Breast epithelium (tissue), 4 donors: Measurements from ENCODE around the gene SYNGR1. TPM values are rescaled to one million over a fixed set of nuclear protein-coding genes. Genes with fewer than 3 reads are reported as not detected.
A peak's percentile ranks its signal among the peaks of the same experiment; 100 is the strongest.

ENCODE experiments used
- DNase-seq, 2 donors: peaks; one replicate each; pipeline ENCODE4 v3.0.0-alpha.2; 2019; ENCODE audit warnings: low spot score in 2 of 2
- H3K27ac ChIP-seq, 2 donors: fragments of 200-600 bp; sonication (generic) in 1 of 2; one replicate each; pipeline ENCODE4 v1.5.1; 2016 to 2019; ENCODE audit warnings: mild to moderate bottlenecking in 1 of 2
- H3K27me3 ChIP-seq, 2 donors: fragments of 200-600 bp; sonication (generic) in 1 of 2; one replicate each; pipeline versions ENCODE4 v1.5.1 to v1.6.0; 2017 to 2019; ENCODE audit warnings: control low read depth in 1 of 2, mild to moderate bottlenecking in 1 of 2
- H3K36me3 ChIP-seq: fragments of 200-600 bp; one replicate; pipeline ENCODE4 v1.5.1; 2019
- H3K4me1 ChIP-seq, 2 donors: fragments of 200-600 bp; sonication (generic); one replicate each; pipeline ENCODE4 v1.5.1; 2016 to 2019; ENCODE audit warnings: control low read depth in 1 of 2
- H3K4me3 ChIP-seq, 3 donors: fragments of 200-600 bp; sonication (generic); 1 replicate in 2 of 3; 2 replicates in 1 of 3; pipeline ENCODE4 v1.5.1; 2016 to 2019; ENCODE audit warnings: mild to moderate bottlenecking in 3 of 3, moderate library complexity in 2 of 3
- H3K9me3 ChIP-seq, 2 donors: fragments of 200-600 bp; sonication (generic) in 1 of 2; one replicate each; pipeline ENCODE4 v1.5.1; 2016 to 2019; ENCODE audit warnings: control low read depth in 1 of 2
- CTCF ChIP-seq, 3 donors: fragments of 450-650 bp; IDR thresholded peaks; one replicate each; pipeline ENCODE4 v1.5.1; 2016 to 2017; ENCODE audit warnings: antibody characterized with exemption in 3 of 3, mild to moderate bottlenecking in 3 of 3, moderate library complexity in 3 of 3
- POLR2A ChIP-seq: fragments of 450-650 bp; IDR thresholded peaks from one replicate; pipeline ENCODE4 v1.6.1; 2016; ENCODE audit warnings: antibody characterized with exemption, mild to moderate bottlenecking, moderate library complexity
- POLR2AphosphoS5 ChIP-seq, 3 donors: sonication (generic); formaldehyde crosslinking; IDR thresholded peaks; one replicate each; pipeline ENCODE4 v1.6.1; 2017; ENCODE audit warnings: antibody characterized with exemption in 3 of 3
- intact Hi-C: fragments of 100-400 bp; cut with DNase I; formaldehyde crosslinking; loops from one replicate; pipeline ENCODE4 v1.15.1; 2023; ENCODE audit warnings: low total_unique reads
- total RNA-seq, 3 donors: library from RNA; depleted of rRNA; stranded (reverse); fragments of >200 nt; gene quantifications; one replicate each; pipeline ENCODE4 v1.1.0, GENCODE V29; 2016

SYNGR1 gene
- total RNA-seq, 3 donors from 2014 or later, result 6.9 to 22.3 (median 20.5) TPM

GRCh38 chr22:39313258-39314001 lies 36.4 kb upstream of the SYNGR1 start:
- TF ChIP-seq POLR2A (no peak), CTCF (IDR thresholded peaks at IDR 0.05) (no peak), POLR2AphosphoS5 (IDR thresholded peaks at IDR 0.05) (no peak)
- DNase-seq, result peak in 1 of 2 donors; percentile 42
- no peaks in the 10 kb centered on the region for H3K27me3 ChIP-seq
- peaks cover 5% of the 10 kb centered on the region for H3K36me3 ChIP-seq
- H3K4me3 ChIP-seq, result peak overlapping the region in 1 of 3 donors; percentile 15
- peaks cover 21 to 23% of the 10 kb centered on the region in 2 donors for H3K4me1 ChIP-seq
- H3K27ac ChIP-seq, result peak overlapping the region; percentile 65 to 73
- no peaks in the 10 kb centered on the region for H3K9me3 ChIP-seq
- intact Hi-C loops, result loop anchor here (10.0 kb wide), 2 partner anchors 211 to 309 kb away; partner anchors contain the start of gene ATF4

- Histone ChIP-seq H3K27me3 (no peaks in the 10 kb centered on the region), H3K27ac (peak overlapping the region; percentile 65 to 73), H3K4me1 (peaks cover 15 to 21% of the 10 kb centered on the region in 2 donors), H3K9me3 (no peaks in the 10 kb centered on the region), H3K4me3 (no peak overlapping the region), H3K36me3 (peaks cover 5% of the 10 kb centered on the region)
- intact Hi-C loops, result loop anchor here (10.0 kb wide), 2 partner anchors 210 to 310 kb away; partner anchors contain the start of gene ATF4
- no peak for TF ChIP-seq POLR2AphosphoS5 (IDR thresholded peaks at IDR 0.05)
- TF ChIP-seq CTCF (IDR thresholded peaks at IDR 0.05), result no peak
- no peak for TF ChIP-seq POLR2A
- DNase-seq, result no peak
Measured at GRCh38 chr22:39314251-39314971, 35.4 kb upstream of the SYNGR1 start.

GRCh38 chr22:39315389-39315788 lies 34.4 kb upstream of the SYNGR1 start:
- Histone ChIP-seq H3K9me3 (no peaks in the 10 kb centered on the region), H3K27me3 (no peaks in the 10 kb centered on the region), H3K27ac (peak overlapping the region; percentile 62 to 95), H3K36me3 (peaks cover 5% of the 10 kb centered on the region), H3K4me3 (peak overlapping the region in 1 of 3 donors; percentile 83), H3K4me1 (peaks cover 15 to 21% of the 10 kb centered on the region in 2 donors)
- intact Hi-C loops, result loop anchor here (10.0 kb wide), 2 partner anchors 209 to 311 kb away; partner anchors contain the start of gene ATF4
- no peak for DNase-seq
- no peak for TF ChIP-seq POLR2A
- TF ChIP-seq POLR2AphosphoS5 (IDR thresholded peaks at IDR 0.05), result no peak
- TF ChIP-seq CTCF (IDR thresholded peaks at IDR 0.05), result no peak

- no peaks in the 10 kb centered on the region for H3K9me3 ChIP-seq
- H3K27ac ChIP-seq, result peak overlapping the region; percentile 95 to 98
Measured at GRCh38 chr22:39316440-39317083, 33.2 kb upstream of the SYNGR1 start.

More at GRCh38 chr22:39316440-39317083, 33.2 kb upstream of the SYNGR1 start:
- peaks cover 15 to 21% of the 10 kb centered on the region in 2 donors for H3K4me1 ChIP-seq
- intact Hi-C loops, result loop anchor here (10.0 kb wide), 2 partner anchors 208 to 312 kb away; partner anchors contain the start of gene ATF4
- peaks cover 5% of the 10 kb centered on the region for H3K36me3 ChIP-seq
- DNase-seq, result peak; percentile 69 to 71
- TF ChIP-seq POLR2A (no peak), CTCF (IDR thresholded peaks at IDR 0.05) (peak; percentile 88 to 94 (median 93)), POLR2AphosphoS5 (IDR thresholded peaks at IDR 0.05) (peak; percentile 67 to 70 (median 68))
- peak overlapping the region in 2 of 3 donors; percentile 81 to 83 for H3K4me3 ChIP-seq
- H3K27me3 ChIP-seq, result no peaks in the 10 kb centered on the region
